ENCODE data around the gene TNFRSF6B. TPM values are rescaled to one million over a fixed set of nuclear protein-coding genes. Genes with fewer than 3 reads are reported as not detected.

The TNFRSF6B gene
- total RNA-seq, 2 experiments from 2014 or later, result not detected

DNA sequence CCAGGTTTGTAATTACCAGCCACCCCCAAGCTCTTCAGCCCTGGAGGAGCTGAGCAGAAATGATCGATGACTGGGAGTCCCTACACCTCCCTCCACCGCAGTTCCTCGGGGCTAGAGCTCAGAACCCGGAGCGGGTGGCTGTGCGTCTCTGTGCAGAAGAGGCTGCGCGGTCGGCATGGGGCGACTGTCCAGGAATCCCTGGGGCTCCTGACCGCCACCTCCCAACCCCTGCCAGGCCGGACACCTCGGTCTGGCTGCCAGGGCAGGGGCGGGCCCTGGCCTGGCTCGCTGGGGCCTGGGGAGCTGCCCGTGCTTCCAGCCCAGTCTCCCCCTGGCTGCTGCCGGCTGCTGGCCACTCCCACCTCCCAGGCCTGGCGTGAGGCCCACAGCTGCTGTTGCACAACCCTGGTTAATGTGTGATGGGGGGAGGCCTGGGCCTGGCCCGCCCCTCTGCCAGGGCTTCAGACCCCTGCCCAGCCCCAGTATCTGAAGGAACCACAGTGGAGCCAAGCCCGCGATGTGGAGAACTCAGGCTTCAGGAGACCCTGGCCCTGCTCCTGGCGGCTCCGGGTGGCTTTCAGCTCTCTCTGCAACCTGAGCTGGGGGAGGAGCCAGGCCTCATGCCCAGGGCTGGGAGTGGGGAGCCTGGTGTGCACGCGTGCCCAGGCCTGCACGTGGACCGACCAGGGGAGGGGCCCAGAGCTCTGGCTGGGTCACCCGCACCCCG, 44.3 kb downstream of the TNFRSF6B start:
- peak; percentile 10 for ATAC-seq
- H3K4me3 Mint-ChIP-seq, result peak overlapping the region; percentile 61
- H3K4me1 Mint-ChIP-seq, result peaks cover 16% of the 10 kb centered on the region
- no peak overlapping the region for H3K27ac Mint-ChIP-seq
- no peaks in the 10 kb centered on the region for H3K36me3 Mint-ChIP-seq
- no peaks in the 10 kb centered on the region for H3K9me3 Mint-ChIP-seq (ENCODE audit: low read depth)
- peak; percentile 71 for DNase-seq
- CTCF ChIA-PET, result interaction anchor here (0.6 to 3.3 kb wide), 8 partner anchors 10 to 124 kb away, joined by 3 to 25 read pairs (median 3); partner anchors contain the start of genes ARFRP1, TPD52L2 and ZGPAT
- H3K27me3 Mint-ChIP-seq, result no peaks in the 10 kb centered on the region

DNA sequence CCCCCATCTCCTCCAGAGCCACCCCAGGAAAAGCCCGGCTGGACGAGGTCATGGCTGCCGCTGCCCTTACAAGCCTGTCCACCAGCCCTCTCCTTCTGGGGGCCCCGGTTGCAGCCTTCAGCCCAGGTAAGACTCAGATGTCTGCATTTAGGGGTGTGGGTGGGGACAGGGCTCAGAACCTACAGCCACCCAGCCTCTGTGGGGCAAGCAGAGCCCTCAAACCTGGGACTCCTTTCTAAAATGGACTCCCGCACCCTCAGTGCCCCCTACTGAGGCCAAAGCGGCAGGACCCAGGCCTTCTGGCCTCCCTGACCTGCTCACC, 44.9 kb downstream of the TNFRSF6B start:
- ATAC-seq, result no peak
- H3K36me3 Mint-ChIP-seq, result no peaks in the 10 kb centered on the region
- no peaks in the 10 kb centered on the region for H3K27me3 Mint-ChIP-seq
- CTCF ChIA-PET, result interaction anchor here (1.0 to 3.3 kb wide), 4 partner anchors 9 to 34 kb away, joined by 3 to 25 read pairs (median 11); partner anchors contain the start of genes ARFRP1 and ZGPAT
- H3K9me3 Mint-ChIP-seq (ENCODE audit: low read depth), result no peaks in the 10 kb centered on the region
- H3K4me3 Mint-ChIP-seq, result no peak overlapping the region
- H3K27ac Mint-ChIP-seq, result no peak overlapping the region
- no peak for DNase-seq
- H3K4me1 Mint-ChIP-seq, result peaks cover 11% of the 10 kb centered on the region

- Mint-ChIP-seq H3K4me3 (no peak overlapping the region), H3K27ac (no peak overlapping the region), H3K9me3 (ENCODE audit: low read depth) (no peaks in the 10 kb centered on the region), H3K36me3 (no peaks in the 10 kb centered on the region), H3K27me3 (no peaks in the 10 kb centered on the region), H3K4me1 (peaks cover 6% of the 10 kb centered on the region)
- CTCF ChIA-PET, result interaction anchor here (0.6 to 3.3 kb wide), 3 partner anchors 9 to 204 kb away, joined by 3 to 25 read pairs (median 18); partner anchors contain the start of genes ARFRP1, PTK6 and ZGPAT
- peak; percentile 40 for DNase-seq
- no peak for ATAC-seq
Observed at GRCh38 chr20:63741676-63742380, 45.4 kb downstream of the TNFRSF6B start.

DNA sequence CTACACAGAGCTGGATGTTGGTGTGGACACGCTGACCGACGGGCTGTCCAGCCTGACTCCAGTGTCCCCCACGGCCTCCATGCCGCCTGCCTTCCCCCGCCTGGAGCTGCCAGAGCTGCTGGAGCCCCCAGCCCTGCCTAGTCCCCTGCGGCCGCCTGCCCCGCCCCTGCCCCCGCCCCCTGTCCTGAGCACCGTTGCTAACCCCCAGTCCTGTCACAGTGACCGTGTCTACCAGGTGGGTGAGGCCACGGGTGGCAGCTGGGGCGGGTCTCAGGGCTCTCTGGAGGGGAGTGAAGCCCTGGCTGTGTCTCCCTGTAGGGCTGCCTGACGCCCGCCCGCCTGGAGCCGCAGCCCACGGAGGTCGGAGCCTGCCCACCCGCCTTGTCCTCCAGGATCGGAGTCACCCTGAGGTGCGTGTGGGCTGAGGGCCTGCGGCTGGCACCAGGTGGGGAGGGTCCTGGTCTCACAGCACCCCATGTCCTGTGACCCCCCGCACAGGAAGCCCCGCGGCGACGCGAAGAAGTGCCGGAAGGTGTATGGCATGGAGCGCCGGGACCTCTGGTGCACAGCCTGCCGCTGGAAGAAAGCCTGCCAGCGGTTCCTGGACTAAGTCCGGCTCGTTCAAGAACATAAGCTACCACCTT, 46.1 kb downstream of the TNFRSF6B start:
- DNase-seq (no peak), ATAC-seq (no peak)
- Mint-ChIP-seq H3K4me3 (no peak overlapping the region), H3K27me3 (no peaks in the 10 kb centered on the region), H3K9me3 (ENCODE audit: low read depth) (no peaks in the 10 kb centered on the region), H3K36me3 (no peaks in the 10 kb centered on the region), H3K4me1 (peaks cover 3% of the 10 kb centered on the region), H3K27ac (no peak overlapping the region)
- CTCF ChIA-PET, result interaction anchor here (0.6 to 3.3 kb wide), 3 partner anchors 8 to 205 kb away, joined by 3 to 25 read pairs (median 18); partner anchors contain the start of genes ARFRP1, PTK6 and ZGPAT

- DNase-seq (no peak), ATAC-seq (no peak)
- Mint-ChIP-seq H3K4me1 (peaks cover 2% of the 10 kb centered on the region), H3K27ac (no peak overlapping the region), H3K9me3 (ENCODE audit: low read depth) (no peaks in the 10 kb centered on the region), H3K4me3 (no peak overlapping the region), H3K36me3 (no peaks in the 10 kb centered on the region), H3K27me3 (no peaks in the 10 kb centered on the region)
- CTCF ChIA-PET, result interaction anchor here (1.1 to 3.3 kb wide), 3 partner anchors 7 to 206 kb away, joined by 3 to 25 read pairs (median 18); partner anchors contain the start of genes ARFRP1 and ZGPAT
Observed at GRCh38 chr20:63743210-63743970, 46.9 kb downstream of the TNFRSF6B start.

DNA sequence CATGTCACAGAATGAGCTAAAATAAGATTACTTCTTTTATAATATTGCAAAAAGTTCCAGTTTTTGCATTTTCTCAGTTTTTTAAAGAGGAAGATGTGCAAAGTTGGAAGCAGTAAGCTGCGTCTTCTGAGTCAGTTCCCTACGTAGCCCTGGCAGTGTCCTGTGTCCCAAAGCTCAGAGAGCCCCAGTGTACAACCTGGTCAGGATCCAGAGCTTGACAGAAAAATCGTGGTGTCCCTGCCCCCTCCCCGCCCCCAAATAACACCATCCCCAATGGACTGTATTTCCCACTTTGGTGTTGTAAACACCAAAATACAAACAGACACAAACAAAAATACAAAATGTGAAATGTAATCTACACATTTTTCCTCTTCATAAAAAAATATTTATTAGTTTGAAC, 47.7 kb downstream of the TNFRSF6B start:
- no peaks in the 10 kb centered on the region for H3K27me3 Mint-ChIP-seq
- no peaks in the 10 kb centered on the region for H3K9me3 Mint-ChIP-seq (ENCODE audit: low read depth)
- ATAC-seq, result no peak
- no peak overlapping the region for H3K4me3 Mint-ChIP-seq
- no peak for DNase-seq
- CTCF ChIA-PET, result interaction anchor here (1.1 kb wide), 1 partner anchor 206 kb away, joined by 3 read pairs; no protein-coding TSS in a partner anchor
- H3K4me1 Mint-ChIP-seq, result no peaks in the 10 kb centered on the region
- H3K27ac Mint-ChIP-seq, result no peak overlapping the region
- no peaks in the 10 kb centered on the region for H3K36me3 Mint-ChIP-seq

GRCh38 chr20:63744574-63745423, 48.3 kb downstream of the TNFRSF6B start:
- Mint-ChIP-seq H3K36me3 (no peaks in the 10 kb centered on the region), H3K27me3 (no peaks in the 10 kb centered on the region), H3K9me3 (ENCODE audit: low read depth) (no peaks in the 10 kb centered on the region), H3K4me1 (peaks cover 2% of the 10 kb centered on the region), H3K27ac (no peak overlapping the region), H3K4me3 (no peak overlapping the region)
- CTCF ChIA-PET, result no interaction called here
- DNase-seq (no peak), ATAC-seq (no peak)

- H3K4me1 Mint-ChIP-seq, result peaks cover 6% of the 10 kb centered on the region
- no peak overlapping the region for H3K4me3 Mint-ChIP-seq
- H3K27me3 Mint-ChIP-seq, result no peaks in the 10 kb centered on the region
- CTCF ChIA-PET, result no interaction called here
- H3K27ac Mint-ChIP-seq, result no peak overlapping the region
- DNase-seq (no peak), ATAC-seq (no peak)
- H3K36me3 Mint-ChIP-seq, result no peaks in the 10 kb centered on the region
- no peaks in the 10 kb centered on the region for H3K9me3 Mint-ChIP-seq (ENCODE audit: low read depth)
Observed at GRCh38 chr20:63745424-63745805, 49.0 kb downstream of the TNFRSF6B start.

GRCh38 chr20:63745961-63746731, 49.7 kb downstream of the TNFRSF6B start:
- DNase-seq (no peak), ATAC-seq (no peak)
- no peaks in the 10 kb centered on the region for H3K36me3 Mint-ChIP-seq
- no peak overlapping the region for H3K4me3 Mint-ChIP-seq
- H3K4me1 Mint-ChIP-seq, result peaks cover 13% of the 10 kb centered on the region
- no peak overlapping the region for H3K27ac Mint-ChIP-seq
- CTCF ChIA-PET, result no interaction called here
- no peaks in the 10 kb centered on the region for H3K9me3 Mint-ChIP-seq (ENCODE audit: low read depth)
- no peaks in the 10 kb centered on the region for H3K27me3 Mint-ChIP-seq

- H3K4me3 Mint-ChIP-seq, result no peak overlapping the region
- no peaks in the 10 kb centered on the region for H3K36me3 Mint-ChIP-seq
- CTCF ChIA-PET, result no interaction called here
- H3K27ac Mint-ChIP-seq, result no peak overlapping the region
- H3K4me1 Mint-ChIP-seq, result peaks cover 15% of the 10 kb centered on the region
- no peaks in the 10 kb centered on the region for H3K9me3 Mint-ChIP-seq (ENCODE audit: low read depth)
- ATAC-seq (no peak), DNase-seq (no peak)
- H3K27me3 Mint-ChIP-seq, result no peaks in the 10 kb centered on the region
Observed at GRCh38 chr20:63746751-63747315, 50.4 kb downstream of the TNFRSF6B start.

DNA sequence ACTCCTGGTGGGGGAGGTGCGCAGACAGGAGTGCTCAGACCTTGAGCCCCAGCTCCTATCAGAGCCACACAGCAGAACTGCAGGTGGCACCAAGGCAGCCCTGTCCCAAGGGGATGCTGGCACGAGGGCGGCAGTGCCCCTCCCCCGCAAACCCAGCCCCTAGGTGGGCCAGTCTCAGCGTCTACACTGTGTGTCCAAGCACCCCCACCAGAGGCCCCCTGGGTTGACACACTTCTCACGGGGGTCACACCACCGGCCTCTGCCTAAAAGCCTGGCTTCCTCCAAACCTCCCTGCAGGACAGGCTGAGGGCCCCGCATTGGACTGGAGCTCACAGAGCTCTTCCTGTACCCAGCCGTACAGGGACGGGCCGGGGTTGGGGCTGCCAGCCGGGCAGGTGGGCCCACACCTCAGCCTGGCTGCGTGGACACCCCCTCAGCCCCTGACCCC, 51.2 kb downstream of the TNFRSF6B start:
- Mint-ChIP-seq H3K4me1 (peaks cover 18% of the 10 kb centered on the region), H3K9me3 (ENCODE audit: low read depth) (no peaks in the 10 kb centered on the region), H3K27ac (no peak overlapping the region), H3K4me3 (no peak overlapping the region), H3K36me3 (no peaks in the 10 kb centered on the region), H3K27me3 (no peaks in the 10 kb centered on the region)
- no peak for ATAC-seq
- CTCF ChIA-PET, result no interaction called here
- DNase-seq, result no peak
